ENCODE data around the gene XPC.
A peak's percentile ranks its signal among the peaks of the same experiment; 100 is the strongest.
"Not testable (repeated sequence)": the region's sequence is repeated elsewhere in the genome, so short reads cannot be mapped to it uniquely, and the experiment has no call there.

Gene XPC

DNA sequence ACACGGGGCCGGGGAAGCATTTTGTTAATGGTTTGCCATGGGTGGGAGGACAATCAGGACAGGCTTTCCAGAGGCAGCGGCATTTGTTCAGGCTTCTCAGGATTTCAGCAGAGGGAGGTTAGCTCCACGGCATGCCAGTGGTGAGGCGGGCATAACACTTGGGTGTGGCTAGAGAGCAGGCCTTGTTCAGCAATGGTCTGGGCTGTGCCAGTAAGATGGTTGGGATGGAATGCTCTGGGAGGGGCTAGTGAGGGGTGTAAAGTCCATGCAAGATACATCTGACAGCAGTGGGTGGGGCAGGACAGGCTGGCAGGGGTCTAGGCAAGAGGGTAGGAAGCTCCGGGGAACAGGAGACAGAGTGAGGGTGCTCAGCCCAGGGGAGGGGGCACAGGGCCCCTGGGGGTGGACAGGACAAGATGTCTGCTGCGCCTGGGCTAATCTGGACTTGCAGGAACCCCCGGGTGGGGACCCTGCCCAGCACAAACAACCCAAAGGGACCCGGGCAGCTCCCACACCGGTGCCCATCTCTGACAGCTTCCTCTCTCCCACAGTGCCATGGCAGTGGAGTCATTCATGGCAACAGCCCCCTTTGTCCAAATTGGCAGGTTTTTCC is 45.1 kb downstream of the XPC start:
- no peak for DNase-seq (ENCODE audit: low read depth)

DNA sequence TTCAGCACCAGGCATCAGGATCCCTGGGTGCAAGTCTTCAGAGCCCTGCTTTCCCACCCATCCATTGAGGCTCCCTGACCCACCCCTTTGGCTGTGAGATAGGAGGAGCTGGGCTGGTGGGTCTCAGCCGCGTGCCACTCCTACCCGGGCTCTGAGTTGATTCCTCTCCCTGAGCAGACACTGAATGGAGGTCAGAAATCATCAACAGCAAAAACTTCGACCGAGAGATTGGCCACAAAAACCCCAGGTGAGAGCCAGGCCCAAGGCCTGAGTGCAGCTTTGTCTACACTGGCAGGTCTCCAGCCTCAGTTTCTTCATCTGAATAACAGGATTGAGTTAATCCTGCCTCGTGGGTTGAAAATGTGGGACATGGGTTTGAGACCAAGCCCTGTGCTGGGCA is 45.7 kb downstream of the XPC start:
- DNase-seq (ENCODE audit: low read depth), result no peak

DNA sequence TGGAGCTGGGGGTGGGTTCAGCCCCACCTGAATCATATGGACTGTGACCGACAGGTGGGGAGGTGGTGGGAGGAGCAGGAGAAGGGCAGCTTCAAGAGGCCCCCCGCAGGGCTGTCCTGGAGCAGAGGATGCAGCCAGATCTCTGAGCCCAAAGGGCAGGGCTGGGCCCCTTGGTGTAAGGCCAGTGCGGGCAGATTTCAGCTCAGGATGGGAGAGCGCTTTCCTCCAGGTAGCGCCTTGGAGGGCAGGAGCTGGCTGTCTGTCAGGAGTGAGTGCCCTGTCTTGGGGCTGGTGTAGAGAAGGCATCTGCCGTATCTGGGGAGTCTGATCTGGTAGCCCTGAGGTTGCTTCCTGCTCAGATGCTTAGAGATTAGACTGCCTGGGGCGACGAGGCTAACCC is 46.3 kb downstream of the XPC start:
- no peak for DNase-seq (ENCODE audit: low read depth)

DNA sequence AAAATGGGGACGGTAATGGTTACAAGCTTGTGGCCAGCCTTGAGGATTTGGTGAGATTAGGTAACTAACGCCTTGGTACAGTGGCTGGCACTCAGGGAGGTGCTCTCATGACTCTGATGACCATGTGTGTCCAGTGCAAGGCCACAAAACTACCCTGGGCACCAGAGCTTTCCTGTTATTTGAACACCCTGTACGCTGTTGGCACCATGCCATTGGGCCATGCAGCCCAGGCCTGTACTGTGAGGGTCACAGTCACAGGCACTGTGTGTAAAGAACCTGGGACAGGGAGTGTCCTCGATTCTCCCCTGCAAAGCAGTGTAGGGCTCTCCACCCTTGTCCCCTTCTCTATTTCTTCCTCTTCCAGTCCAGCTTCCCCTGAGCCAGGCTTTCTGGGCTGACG is 47.3 kb downstream of the XPC start:
- no peak for DNase-seq (ENCODE audit: low read depth)

DNA sequence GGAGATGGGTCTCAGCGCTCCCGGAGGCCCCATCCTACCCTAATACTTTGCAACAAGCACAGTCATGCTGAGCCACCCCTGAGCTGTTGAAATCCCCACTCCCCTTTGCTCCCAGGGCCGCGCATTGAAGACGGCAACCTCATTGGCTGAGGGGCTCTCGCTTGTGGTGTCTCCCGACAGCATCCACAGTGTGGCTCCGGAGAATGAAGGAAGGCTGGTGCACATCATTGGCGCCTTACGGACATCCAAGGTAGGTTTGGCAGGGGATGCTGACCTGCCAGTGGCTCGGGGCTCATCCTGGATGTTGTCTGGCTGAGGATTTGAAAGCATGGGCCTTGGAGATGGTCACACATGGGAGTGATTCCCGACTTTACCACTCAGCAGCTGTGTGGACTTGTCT is 47.7 kb downstream of the XPC start:
- no peak for DNase-seq (ENCODE audit: low read depth)

DNA sequence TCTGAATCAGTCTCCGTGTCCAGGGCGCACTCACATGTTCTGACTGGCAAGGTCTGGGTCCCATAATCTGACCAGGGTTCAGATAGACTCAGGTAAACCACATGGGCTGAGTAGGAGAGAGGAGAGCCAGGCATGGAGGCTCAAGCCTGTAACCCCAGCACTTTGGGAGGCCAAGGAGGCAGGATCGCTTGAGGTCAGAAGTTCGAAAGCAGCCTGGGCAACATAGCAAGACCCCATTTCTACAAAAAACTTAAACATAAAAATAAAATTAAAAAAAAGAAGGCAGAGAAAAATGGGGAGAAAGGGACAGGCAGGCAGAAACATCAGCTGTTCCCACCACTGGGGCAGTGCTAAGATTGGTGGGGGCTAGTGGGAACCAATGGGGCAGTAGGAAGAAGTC is 48.2 kb downstream of the XPC start:
- DNase-seq (ENCODE audit: low read depth), result no peak

DNA sequence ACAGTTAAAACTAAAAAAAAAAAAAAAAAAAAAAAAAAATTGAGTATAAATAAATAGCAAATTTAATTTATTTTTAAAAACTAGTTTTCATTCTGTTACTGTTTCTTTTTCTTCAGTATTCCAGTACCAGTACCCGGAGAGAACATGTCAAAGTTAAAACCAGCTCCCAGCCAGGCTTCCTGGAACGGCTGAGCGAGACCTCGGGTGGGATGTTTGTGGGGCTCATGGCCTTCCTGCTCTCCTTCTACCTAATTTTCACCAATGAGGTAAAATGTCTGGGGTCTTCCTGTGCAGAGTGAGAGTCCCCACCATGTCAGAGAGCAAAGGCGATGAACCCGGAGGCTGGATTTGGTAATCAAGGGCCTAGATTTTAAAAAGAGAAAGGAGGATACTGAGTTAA is 49.1 kb downstream of the XPC start:
- no peak for DNase-seq (ENCODE audit: low read depth)

DNA sequence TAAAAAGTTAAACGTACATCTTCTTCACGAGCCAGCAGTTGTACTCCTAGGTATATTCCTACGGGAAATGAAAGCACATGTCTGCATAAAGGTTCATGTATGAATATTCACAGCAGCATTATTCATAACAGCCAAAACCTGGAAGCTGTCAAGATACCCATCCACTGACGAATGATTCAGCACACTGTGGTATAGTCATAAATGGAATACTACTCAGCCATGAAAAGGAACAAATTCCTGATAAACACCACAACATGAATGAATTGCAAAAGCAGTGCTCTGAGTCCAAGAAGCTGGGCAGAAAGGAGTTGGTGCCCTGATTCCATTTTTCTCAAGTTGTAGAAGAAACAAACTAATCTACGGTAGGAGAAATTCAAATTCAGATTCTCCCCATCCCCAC is 49.7 kb downstream of the XPC start:
- no peak for DNase-seq (ENCODE audit: low read depth)

DNA sequence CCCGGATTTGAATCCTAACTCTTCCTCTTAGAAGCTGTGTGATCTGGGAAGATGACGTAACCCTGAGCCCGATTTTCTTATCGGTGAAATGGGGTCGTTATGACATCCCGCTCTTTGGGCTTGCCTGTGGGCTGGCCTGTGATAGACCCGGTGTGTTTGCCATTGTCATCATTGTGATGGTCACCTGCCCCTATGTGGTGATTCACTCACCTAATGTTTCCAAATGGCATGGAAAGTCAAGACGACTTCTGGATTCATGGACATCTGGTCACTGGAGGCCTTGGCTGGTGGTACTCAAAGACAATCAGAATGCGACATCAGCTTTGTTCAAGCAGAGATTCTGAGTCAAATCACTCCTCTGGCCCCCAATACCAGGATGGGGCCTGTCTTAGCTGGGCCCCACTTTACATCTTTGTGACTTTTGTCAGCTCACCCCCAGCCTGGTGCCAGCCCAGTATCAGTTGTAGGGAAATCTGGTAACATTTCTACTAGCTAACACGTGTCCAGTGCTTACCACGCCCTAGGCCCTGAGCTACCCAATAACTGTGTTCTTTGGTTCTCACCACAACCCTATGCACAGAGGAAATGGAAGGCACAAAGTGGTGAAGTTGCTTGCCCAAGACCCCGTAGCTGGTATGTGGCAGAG is 50.8 kb downstream of the XPC start:
- DNase-seq (ENCODE audit: low read depth), result no peak

DNA sequence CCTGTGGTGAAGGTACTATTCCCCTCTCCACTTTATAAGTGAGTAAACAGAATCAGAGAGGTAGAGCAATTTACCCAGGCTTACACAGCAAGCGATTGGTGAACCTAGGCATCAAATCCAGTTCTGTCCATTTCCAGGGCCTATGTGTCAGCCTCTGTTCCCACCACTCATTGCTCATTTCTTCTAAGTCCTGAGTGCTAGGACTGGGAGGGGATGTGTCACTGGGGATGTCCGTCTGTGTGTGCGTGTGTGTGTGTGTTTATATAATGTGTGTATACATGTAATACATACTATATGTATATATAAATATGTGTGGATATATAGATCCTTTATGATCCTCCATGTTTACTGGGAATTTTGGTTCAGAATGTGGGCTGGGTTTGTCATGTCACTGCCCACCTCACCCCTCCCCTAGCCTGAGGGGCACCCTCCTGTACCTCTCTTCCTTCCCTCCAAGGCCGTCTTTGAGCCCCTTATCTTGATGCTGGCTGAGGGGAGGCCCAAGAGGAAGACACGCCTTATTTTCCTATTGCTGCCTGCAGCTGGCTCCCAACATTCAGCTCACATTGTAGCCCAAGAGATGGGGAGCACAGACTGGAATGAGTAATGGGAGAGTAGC is 51.4 kb downstream of the XPC start:
- no peak for DNase-seq (ENCODE audit: low read depth)

DNA sequence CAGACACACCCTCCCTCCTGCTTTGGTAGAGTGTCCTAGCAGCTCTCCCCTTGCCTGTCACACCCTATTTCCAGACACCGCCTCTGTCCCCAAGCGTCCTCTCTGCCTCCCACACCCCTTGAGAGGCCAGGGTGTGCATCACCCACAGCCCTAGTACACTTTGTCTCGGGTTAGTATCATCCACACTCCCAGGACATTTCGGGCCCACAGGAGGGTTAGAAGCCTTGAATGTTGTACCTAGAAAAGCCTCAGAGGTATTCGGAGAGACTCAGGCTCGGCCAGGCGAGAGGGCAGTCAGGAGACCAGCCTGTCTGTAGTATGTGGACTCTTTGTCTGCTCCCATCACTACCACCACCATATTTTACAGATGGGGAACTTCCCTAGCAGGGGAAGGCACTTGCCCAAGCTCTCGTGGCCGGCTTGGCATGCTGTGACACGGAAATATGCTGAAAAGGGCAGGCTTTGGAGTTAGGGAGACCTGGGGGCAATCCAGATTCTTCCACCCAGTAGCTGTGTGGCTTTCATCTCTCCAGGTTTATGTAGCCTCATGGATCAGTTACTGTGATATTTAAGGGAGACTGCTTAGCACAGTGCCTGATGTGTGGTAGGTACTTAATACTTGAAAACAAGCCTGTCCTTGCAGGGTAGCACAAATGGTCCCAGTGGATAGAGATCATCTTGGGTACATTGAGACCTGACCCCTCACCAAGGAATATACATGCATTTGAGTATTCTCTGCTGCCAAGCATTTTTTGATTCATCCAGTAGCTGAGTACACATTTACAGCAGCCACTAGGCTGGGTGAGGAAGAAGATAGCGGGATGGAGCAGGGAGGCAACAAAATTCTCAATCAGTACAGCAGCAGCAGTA is 52.1 kb downstream of the XPC start:
- DNase-seq (ENCODE audit: low read depth), result no peak

DNA sequence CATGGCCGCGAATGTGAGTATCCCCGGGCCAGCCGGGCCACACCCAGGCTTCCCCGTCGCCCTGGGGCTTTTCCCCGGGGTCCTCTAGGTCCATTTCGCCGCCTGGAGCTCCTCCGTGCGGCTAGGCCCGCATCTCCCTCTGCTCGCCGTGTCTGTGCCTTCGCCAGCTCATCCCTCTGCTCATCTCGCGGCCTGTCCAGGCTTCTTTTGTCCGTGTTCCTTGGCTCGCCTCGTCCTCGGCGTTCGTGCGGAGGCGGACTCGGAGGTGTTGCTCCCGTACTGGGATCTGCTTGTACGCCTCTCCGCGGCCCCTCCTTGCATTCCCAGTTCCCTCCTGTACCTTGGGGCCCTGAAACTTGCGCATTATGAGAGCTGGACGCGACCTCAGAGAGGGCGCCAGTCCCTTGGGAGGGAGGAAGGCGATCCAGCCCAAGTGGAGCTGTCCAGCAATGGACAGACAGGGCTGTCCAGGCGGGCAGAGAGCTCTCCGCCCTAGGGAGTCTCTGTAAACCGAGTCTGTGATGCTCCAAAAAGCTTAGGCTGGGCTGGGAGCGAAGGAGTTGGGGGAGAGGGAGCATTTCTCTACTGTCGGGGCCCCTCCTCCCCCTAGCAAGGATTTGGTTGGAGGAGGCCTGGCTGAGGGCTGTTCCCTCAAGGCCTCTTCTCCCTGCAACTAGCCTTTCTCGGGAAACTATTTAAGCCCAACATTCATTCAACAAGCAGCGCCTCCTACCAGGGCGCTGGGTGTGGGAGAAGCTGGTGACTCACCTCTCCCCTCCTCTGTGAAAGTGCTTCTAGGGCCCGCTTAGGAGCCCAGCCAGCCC is 53.0 kb downstream of the XPC start:
- peak; percentile 92 for DNase-seq (ENCODE audit: low read depth)

DNA sequence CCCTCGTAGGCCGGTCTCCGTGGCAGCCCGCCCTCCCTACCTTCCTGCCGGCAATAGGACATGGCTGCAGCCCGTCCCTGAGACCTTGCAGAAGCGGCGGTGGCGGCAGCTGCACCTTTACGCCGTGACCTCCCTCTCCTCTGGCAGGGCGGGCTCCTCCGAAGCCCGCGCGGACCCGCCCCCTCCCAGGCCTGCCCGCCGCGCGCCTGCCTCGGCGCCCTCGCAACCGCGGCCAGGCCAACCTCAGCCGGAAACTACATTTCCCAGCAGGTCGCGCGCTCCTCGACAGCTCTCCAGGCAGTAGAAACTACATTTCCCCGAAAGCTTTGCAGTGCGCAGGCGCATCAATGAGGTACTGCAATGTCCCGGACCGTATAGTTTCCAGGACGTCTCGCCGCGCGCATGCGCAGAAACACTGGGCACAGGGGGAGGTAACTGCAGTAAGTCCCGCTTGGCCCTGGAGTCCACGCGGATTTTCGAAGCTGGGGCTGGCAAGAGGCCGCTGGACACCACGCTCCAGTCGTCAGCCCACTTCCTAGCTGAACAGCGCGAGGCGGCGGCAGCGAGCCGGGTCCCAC is 53.7 kb downstream of the XPC start, which contains the start of the genes CHCHD4 and TMEM43:
Gene CHCHD4, minus strand, starts transcription at position 256 of the 578 bp plus-strand sequence. Its CDS starts 194 bp downstream, at position 62.
Gene TMEM43, plus strand, starts transcription at position 438 of the 578 bp plus-strand sequence. CDS start 142 bp downstream, outside the sequence.
- DNase-seq (ENCODE audit: low read depth), result peak; percentile 98

DNA sequence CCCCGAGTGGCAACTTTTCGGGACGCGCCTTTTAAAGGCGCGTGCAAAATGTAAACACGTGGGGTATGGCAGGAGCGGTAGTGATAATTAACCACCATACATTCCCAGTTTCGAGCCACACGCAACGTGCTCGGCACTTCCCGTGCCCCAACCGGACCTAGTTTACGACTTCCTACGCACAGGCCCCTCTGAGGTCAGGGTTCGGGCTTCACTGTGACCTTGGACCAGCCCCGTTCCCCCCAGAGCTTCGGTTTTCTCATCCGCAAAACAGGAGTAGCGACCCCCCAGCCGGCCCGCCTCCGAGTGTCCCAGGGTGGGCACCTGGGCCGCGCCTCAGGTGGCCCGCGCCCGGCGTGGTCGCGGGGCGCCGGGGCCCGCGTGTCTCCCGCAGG is 54.2 kb downstream of the XPC start:
- peak; percentile 40 for DNase-seq (ENCODE audit: low read depth)

DNA sequence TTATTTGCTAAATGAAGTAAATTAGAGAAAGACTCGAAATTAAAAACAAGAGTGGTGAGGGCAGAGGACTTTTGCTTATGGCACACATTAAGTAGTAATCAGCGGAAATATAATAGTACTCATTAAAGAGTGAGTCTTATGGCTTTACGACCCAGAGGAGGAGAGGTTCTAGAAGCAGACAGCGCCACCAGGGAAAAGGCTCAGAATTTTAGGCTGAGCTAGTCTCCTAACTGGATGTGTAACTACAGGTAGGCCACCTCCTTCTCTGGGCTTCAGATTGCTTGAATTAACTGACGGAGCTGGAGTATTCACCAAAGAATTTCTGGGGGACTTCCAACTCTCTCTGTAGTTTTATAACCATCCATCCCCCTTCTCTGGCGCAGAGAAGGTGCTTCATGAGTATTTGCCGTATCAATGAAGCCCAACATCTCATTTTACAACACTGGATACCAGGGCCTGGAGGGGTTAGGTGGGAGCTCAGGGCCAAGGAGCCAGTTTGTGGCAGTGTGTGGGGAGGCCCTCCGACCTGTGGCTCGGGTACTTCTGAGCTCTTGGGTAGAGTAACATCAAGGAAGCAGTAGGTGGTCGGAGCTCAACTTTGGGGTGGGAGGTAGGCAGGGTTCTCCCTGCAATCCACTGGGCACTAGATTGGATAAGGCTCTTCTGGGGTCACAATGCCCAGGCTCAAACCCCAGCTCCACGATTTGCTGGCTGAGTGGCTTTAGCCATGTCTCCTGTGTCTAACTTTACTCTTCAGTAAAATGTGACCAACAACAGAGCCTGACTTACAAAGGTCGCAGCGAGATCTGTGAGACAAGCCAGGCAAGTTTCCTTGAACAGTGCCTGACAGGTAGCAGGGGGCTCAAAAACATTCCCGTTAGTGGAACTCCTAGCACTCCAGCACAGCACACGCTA is 54.8 kb downstream of the XPC start:
- no peak for DNase-seq (ENCODE audit: low read depth)

DNA sequence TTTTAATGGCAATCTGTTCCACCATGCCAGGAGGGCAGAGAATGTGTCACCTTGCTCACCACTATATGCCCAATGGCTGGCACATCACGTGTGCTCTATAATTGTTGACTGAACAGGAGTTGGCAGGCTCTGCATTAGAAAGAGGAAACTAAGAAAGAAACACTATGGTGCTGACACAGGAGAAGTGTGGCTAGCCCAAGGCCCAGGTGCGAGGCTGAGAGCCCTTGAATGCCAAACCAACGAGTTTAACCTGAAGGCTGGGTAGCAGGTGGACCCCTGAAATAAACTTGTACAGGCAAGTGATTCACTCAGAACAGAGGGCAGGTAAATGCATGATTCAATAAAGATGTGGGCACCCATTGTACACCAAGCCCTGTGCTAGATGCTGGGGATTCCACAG is 56.1 kb downstream of the XPC start:
- no peak for DNase-seq (ENCODE audit: low read depth)

DNA sequence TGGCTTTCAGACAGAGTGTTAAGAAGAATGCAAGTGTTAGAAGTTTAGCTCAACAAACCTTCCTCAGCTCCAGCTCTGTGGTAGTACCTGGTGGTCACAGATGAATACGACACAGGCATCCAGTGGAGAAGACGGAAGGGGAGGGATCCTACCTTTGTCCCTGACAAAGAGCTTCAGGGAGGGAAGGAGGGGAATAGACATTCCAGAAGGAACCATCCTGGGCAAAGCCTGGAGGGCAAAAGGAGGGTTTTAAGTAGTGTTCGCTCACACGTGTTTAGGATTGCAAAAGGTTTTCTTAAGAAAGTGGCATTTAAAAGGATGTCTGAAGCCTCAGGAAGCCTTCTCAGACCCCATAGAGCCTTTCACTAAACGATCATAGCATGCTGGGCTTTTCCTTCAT is 56.5 kb downstream of the XPC start:
- DNase-seq (ENCODE audit: low read depth), result no peak

DNA sequence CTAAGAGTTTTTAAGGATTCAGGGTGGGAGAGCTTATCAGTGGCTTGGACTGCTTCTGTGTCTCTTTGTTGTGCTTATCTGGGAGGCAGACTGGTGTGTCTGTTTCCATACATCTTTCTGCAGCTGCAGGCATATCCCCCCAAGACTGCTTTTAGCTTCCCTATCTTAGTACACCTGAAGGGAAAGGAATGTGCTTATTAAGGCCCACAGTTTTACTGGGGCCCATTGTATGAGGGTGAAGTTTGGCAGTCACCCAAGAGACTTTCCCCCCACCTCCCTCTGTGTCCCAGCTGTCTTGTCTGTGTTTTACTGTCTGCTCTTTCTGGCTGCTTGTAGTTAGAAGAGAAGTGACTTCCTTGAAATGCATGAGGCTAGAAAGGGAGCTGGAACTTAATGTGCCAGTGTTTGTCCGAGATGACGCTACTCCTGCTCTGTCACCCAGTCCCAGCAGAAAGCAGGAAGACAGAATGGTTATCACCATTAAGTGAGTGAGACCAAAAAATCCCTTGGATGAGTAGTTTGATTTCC is 57.4 kb downstream of the XPC start:
- DNase-seq (ENCODE audit: low read depth), result not testable (repeated sequence)

DNA sequence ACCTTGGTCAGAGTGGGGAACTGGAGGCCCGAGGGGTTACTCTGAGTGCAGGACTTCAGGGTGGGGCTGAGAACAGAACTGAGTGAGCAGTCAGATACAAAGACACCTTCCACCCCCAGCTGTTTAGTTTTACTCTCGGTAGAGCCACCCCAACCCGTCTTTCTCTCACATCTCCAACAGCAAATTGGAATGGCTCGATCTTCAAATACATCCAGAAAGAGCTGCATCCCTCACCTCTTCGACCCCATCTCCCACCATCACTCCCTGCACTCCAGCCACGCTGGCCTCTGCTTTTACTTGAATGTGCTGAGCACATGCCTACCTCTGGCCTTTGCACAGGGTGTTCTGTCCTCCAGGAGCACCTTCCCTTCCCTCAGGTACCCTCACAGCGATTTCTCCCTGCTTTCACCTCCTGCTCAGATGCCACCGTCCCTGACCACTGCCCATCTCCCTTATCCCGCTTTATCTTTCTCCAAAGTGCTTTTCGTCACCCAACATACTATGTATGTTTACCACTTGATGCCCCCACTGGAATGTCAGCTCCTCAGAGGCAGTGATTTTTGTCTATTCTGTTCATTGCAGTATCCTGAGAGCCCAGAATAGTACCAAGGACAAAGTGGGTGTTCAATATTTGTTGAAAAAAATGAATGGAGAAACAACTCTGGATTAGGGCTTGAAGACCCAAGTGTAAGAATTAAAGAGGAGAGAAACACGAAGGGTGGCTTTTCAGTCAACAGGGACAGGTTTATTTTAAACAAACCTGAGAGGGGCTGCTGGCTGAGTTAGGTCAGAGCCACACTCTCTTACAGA is 58.1 kb downstream of the XPC start:
- DNase-seq (ENCODE audit: low read depth), result no peak

Measured in HS-27A (cell line).